Sciatic nerve (tissue), 2 donors: ENCODE data around the gene SPAG5. TPM values are rescaled to one million over a fixed set of nuclear protein-coding genes. Genes with fewer than 3 reads are reported as not detected.

Source experiments
- ATAC-seq: fragments of 200-7000 bp; cut with Tn5 transposase; one replicate; pipeline ENCODE4 v1.9.1; 2020; ENCODE audit warnings: mild to moderate bottlenecking, moderate library complexity
- DNase-seq: peaks from one replicate; pipeline ENCODE4 v3.0.0-alpha.2; 2020; ENCODE audit warnings: low spot score
- intact Hi-C: fragments of 100-400 bp; cut with DNase I; formaldehyde crosslinking; loops from one replicate; pipeline ENCODE4 v1.14.2; 2022
- total RNA-seq: library from RNA; stranded (reverse); fragmentation: NEBNext Ultra II Directional; extraction: Animal tissue kit (Norgen Biotek cat#: 25700); gene quantifications from one replicate; pipeline ENCODE4 v1.2.1, GENCODE V29; 2021
- donor health status: DM: no; HTN: no; CAD: no.
- donor health status: DM: no; HTN: no; CAD: no.

The SPAG5 gene
- total RNA-seq, 1 donor from 2014 or later, result 20.9 TPM

DNA sequence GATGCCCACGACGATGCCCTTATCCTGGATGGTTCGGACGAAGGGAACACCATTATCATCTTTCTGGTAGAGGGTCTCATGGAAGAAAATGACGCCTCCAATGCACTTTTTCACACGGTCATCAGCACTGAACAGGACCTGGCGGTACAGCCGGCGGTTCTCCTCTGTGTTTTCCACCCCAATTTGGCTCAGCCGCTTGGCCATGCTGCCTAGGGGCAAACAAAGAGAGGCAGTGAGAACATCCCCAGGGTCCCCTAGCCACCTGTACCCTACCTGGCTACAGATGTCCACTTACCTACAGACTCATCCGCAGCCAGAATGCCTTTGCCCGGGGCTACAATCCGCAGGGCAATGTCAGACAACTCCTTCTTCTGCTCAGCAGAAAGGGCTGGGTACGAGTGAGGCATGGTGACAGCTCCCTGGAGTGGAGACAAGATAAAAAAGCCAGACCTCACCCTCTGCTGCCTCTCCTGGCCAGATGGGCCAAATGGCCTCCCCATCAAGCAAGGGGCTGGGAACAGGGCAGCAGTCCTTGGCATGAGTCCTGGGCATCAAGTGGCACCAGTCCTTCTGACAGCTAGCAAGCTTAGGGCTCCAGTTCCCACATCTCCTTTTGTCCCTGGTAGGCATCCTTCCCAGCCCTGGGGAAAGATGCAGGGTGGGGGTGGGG is 23.6 kb downstream of the SPAG5 start:
- intact Hi-C loops, result no loop called here
- no peak for DNase-seq
- ATAC-seq, result no peak

DNA sequence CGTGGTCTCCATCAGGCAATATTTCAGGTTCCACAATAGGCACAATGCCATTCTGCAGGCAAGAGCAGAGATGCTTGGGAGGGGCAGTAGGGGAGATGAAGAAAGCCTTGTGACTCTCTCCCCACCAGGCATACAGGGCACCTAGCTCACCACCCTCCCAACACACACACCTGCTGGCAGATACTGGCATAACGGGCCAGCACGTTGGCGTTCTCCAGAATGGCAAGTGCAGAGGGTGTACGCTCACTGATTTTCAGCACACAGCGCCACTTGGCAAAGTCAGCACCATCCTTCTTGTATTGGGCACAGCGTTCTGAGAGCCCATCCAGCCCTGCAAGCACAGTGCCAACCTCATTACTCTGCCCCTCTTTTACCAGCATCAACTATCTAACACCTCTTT is 24.3 kb downstream of the SPAG5 start:
- intact Hi-C loops, result no loop called here
- ATAC-seq (no peak), DNase-seq (no peak)

DNA sequence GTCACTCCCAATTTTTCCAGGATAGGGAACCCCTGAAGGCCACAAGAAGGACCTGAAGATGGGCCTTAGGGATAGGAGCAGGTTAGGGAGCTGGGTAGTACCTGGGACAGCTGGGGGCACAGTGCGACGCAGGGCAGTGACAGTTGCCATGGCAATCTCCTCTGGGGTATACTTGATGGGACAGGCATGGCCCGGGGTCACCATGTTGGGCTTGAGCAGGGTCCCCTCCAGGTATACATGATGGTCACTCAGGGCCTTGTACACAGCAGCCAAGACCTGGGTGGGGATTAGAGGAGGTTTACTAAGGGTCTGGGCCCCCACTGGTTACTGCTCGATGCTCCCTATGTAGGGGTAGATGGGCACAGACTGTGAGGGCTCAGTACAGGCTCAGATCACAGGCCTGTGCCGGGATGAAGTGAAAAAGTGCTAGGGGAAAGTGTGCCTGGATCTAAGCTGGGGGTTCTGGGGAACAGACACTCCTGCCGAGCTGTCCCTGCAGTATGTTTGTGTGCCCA is 24.8 kb downstream of the SPAG5 start:
- ATAC-seq (no peak), DNase-seq (no peak)
- intact Hi-C loops, result no loop called here

DNA sequence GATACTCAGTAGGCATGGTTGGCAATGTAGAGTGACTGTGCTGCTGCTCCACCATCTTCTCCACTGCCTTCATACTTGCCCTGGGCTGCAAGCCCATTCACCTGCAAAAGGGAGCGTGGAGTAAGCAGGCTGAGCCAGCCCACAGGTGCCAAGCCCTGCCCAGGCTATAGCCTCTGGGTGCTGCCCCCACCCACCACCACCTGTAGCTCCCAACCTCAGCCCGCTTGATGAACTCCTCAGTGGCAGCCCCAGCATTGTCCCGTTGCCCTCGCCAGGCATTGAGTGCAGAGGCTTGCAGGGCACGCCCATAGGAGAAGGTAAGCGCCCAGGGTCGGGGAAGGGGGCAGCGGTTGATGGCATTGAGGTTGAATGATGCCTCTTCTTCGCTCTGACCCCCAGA is 25.3 kb downstream of the SPAG5 start:
- ATAC-seq (no peak), DNase-seq (no peak)
- intact Hi-C loops, result no loop called here

DNA sequence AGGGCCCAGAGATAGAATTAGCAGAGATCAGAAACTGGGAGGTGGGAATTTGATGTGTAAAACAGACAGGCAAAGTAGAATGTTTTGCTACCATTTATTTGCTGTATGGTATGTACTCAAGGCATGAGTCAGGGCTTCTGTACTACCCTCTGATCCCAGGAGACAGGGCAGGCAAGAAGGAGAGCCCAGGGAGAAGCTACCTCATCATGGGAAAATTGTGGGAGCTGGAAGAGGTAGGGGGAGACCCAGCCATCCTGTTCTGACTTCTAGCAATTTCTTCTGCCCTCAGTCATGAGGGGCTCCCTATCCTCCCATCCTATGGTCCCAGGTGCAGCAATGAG is 25.8 kb downstream of the SPAG5 start:
- ATAC-seq, result no peak
- no peak for DNase-seq
- intact Hi-C loops, result no loop called here

DNA sequence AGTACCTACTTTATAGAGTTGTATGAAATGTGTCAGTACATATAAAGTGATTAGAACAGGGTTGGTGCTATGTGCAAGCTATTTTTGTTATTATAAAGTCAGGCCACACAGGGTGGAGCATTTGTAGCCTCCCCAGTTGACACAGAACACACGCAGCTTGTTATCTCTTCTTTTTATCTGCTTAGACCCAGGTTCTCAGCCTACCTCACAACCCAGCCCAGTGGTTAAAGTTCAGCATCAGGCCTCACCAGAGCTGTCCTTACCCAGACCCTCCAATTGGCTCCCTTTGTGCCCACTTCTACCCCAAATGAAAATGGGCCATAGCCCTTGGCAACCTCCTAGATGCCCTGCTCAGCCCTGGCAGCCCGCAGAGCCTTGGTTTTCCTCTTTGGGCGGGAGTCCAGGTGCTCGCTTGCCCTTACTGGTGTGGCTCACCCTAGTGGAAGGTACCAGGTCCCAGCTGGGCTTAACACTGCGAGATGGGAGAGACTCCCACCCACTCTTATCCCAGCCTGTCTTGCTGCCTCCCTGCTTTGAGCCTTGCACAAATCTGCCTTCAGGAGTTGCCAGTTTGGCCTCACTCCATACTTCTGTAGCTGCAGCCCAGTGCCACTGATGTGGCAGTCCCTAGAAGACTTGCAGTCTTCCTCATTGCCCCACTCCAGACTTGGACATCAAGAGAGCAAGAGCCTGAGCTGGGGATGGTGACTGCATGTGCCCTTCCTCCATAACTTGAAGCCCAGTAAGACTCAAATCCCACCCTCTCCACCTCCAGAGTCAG is 26.4 kb downstream of the SPAG5 start:
- intact Hi-C loops, result no loop called here
- DNase-seq (no peak), ATAC-seq (no peak)

DNA sequence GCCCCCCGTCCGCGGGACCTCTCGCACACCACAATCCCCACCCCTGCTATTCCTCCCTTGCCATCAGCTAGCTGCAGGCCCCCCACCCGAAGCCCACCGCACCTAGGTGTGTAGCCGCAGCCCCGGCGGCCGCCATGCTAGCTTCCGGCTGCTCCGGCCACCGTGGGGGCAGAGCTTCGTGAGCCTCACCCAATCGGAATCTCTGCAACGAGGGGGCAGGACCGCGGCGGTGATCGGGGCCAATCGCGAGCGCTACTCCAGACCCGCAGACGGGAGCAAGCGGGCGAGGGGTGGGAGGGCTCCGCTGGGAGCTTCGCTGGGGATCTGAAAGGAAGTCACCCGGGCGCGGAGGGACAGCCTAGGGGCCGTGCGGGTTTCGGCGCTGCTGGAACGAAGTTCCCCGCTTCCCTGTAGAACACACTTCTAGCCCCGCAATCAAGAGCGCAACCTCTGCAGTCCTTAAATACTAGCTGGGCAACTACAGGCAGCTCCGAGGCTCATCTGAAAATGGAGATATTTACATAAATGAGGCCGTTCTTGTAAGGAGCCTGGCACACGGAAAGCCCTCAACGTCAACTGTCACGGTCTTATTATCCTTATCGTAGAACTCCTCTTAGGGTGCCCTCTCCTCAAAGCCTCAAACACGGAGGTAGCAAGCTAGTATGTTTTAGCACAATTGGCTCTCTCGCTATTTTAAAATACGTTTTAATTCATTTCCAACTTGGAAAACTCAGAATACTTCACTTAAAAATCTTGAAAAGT is 27.3 kb downstream of the SPAG5 start, which contains the start of gene PIGS:
Gene PIGS, minus strand, starts transcription at position 164 of the 762 bp plus-strand sequence. Its CDS starts 28 bp downstream, at position 136.
- ATAC-seq (peak; percentile 99), DNase-seq (peak; percentile 96)
- intact Hi-C loops, result no loop called here

DNA sequence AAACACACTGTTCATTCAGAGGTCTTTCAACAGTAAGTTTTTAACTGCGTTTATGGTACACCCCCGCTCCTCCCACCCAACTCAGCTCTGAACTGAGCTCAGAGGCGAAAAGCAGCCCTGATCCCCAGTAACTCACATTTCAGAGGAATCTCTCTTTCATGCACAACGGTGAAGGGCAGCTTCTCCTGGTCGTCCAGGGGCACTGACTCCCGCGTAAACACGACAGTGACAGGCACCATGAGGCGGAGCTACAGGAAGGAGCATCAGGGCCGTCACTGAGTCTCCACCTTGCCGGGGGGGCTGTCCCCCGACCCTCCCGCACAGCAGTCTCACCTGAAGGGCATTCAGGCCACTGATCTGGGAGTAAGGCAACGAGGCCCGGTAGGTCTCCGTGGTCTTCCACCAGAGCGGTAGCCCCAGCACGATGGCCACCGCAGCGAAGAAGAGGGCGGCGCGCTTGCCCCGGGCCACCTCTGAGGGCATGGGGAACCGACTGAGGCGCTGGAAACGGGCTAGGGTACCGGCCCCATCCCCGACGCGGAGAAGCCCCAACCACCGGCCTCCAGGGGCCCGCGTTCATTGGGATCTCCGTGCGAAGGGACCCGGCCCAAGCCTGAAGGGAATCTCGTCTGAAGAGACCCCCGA is 28.0 kb downstream of the SPAG5 start:
- DNase-seq (no peak), ATAC-seq (peak; percentile 41)
- intact Hi-C loops, result no loop called here

DNA sequence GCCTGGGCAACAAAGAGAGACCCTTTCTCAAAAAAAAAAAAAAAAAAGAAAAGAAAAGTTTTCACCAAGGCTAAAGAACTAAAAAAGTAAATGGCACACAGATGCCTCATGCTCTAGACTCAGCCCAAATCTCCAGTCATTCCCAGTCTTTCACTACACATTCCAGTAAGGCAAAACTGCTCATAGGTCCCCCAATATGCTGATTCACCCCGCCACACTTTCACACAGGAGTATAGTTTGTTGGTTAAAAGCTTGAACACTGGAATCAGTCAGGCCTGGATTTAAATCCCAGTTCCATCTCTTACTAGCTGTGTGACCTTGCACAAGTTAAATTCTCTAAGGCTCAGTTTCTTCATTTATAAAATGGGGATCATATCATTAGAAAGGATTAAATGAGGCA is 29.4 kb downstream of the SPAG5 start:
- ATAC-seq, result no peak
- DNase-seq, result no peak
- intact Hi-C loops, result no loop called here

DNA sequence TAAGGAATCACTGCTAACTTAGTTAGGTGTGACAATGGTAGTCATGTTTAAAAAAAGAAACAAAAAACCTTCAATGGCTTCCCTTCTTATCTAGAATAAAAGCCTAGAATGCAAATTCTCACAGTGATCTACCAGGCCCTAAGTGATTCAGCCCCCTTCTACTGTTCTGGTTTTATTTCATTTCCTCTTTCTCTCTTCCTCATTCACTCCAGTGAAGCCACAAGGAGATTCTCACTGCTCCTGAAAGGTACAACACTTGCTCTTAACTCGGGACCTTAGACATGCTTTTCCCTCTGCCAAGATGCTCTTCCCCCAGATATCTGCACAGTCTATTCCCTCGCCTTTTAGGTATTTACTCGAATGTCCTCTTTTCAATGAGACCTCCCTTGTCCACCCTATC is 31.2 kb downstream of the SPAG5 start:
- ATAC-seq, result no peak
- intact Hi-C loops, result no loop called here

DNA sequence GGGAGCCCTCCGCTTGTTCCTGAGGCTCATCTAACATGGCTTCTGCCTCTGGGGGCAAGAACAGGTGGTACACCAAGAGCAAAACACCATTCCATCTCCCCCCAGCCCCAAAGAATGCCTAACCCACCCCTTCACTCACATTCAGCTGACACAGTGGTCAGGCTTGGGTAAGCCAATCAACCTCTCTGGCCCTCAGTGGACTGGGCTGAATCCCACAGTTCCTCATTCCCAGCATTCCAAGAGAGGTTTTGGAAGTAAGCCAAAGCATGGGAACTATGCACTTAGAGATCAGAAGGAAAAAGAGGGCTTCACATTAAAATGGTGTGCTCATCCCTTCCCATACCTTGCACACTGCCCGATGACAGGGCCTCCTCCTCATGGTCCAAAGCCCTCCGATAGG is 35.4 kb downstream of the SPAG5 start:
- DNase-seq, result no peak
- intact Hi-C loops, result no loop called here

More for the DNA sequence above, 31.2 kb downstream of the SPAG5 start:
- no peak for DNase-seq

DNA sequence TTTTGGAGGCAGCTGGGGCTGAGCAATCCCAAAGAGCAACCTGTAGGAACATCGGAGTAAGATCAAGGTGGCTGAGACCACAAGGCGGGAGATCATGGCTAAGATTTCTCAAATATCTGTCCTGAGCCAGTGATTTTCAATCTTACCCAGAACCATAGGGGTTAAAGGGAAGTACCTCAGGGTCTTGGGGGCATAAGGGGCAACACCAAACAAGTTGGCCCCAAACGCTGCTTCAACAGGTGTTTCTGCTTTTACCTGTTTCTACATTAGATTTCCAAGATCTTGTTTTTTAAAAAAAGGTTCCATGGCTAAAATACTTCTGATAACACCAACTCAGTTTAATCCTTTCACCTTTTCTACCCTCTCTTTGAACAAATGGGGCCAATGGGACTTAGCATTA is 43.8 kb downstream of the SPAG5 start:
- DNase-seq, result no peak
- no peak for ATAC-seq
- intact Hi-C loops, result no loop called here

More for the DNA sequence above, 35.4 kb downstream of the SPAG5 start:
- ATAC-seq, result no peak

DNA sequence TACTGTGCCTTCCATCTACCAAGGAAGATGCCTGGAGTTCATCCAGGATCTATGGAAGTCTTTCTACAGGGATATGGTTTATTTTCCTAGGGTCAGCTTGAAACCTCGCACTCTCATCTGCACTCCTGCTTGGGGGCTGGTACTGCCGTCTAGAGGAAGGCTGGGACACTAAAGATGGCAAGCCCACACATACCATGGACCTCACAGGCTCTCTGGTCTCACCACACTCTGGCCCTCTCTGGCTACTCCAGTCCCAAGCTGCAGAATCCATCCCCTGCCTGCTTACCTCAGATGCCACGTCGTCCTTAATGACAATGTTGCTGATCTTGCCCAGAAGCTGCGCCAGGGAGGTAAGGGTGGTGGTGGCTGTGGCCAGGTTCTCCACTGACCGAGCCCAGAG is 44.3 kb downstream of the SPAG5 start:
- DNase-seq, result no peak
- intact Hi-C loops, result no loop called here
- ATAC-seq, result no peak

DNA sequence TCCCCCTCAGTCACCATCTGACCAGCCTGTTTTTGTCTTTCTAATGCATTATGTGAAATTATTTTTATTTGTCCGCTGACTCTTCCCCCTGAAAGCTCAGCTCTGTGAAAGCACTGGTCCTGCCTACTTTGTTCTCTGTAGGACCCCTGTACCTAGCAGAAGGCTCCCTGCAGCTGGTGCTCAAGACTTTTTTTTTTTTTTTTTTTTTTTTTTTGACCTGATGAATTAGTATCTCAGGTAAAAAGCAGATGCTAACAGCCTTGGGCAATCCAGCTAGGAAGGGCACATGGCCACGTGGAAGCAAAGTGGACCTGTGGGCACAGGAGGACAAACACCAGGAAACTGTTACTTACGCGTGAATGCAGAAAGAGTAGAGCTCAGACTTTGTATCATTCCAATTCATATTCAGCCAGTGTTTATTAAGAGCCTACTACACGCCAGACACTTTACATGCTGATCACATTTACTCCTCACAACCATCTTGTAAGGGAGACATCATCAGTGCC is 45.8 kb downstream of the SPAG5 start:
- intact Hi-C loops, result no loop called here
- no peak for DNase-seq
- no peak for ATAC-seq

DNA sequence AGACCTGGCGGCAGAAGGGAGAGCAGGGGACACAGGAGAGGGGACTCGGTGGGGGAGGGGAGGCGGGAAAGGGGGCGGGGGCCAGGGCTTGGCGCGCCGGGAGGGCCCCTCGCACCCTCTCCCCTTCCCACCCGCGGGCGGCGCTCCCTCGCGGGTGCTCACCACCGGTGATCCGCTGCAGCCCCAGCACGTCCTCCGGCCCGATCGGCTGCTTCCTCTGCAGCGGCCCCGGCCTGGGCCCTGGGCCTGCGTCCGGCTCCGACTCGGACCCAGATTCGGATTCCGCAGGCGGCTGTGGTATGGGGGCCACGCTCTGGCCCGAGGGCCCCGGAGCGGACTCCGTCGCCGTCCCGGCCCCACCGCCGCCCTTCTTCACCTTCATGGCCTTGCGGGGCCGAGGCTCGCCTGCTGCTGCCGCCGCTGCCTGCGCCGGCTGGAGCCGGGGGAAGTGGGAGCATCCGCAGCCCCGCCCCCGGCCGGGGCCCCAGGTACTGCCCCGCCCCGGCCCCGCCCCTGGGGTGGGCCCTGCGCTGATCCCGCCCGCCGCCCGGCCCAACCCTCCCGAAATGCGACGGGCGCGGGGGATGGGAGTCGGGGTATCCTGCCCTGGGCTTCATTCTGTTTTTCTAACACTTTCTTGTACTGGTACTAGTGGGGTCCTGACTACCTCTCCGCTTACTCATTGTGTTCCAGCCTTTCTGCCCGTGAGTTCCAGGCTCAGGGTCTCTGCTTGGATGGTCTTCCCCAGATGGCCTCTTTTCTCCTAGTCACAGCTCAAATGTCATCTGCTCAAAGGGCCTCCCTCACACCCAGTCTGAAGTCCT is 46.4 kb downstream of the SPAG5 start, which contains the start of gene UNC119:
Gene UNC119, minus strand, starts transcription at position 449 of the 824 bp plus-strand sequence. Its CDS starts 67 bp downstream, at position 382.
- intact Hi-C loops, result no loop called here
- ATAC-seq, result peak; percentile 94

DNA sequence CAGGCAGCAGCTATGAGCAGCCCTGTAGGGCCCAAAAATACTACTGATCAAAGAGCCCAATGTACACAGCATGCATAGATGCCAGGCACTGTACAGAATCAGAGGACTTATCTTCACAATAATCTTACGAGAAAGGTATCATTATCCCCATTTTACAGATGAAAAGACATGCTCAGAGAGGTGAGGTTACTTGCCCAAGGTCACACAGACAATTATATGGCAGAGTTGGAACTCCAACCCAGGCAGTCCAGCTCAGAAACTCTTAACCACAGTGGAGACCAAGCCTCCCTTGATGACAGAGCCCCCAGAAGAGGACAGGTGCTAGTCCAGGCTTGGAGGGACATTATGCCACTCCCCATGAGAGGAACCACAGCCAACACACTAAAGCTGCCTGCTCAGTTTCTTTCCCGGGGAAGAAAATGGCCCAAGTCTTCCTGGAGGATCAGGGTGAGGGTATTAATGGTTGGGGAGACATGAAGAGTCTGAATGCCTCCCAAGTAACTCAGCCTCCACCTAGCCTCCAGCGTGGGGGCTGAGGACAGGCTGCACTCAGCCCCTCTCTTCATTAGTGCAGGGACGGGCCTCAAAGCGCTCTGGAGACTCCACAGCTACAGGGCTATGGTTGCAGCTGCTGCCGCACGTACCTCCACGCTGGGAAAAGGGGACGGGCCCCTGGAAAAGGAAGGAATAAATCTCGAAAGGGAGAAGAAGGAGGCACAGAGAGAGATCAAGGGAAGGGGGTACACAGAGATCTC is 47.2 kb downstream of the SPAG5 start:
- ATAC-seq (no peak), DNase-seq (no peak)
- intact Hi-C loops, result no loop called here

More for the DNA sequence above, 46.4 kb downstream of the SPAG5 start, which contains the start of gene UNC119:
- peak; percentile 87 for DNase-seq

DNA sequence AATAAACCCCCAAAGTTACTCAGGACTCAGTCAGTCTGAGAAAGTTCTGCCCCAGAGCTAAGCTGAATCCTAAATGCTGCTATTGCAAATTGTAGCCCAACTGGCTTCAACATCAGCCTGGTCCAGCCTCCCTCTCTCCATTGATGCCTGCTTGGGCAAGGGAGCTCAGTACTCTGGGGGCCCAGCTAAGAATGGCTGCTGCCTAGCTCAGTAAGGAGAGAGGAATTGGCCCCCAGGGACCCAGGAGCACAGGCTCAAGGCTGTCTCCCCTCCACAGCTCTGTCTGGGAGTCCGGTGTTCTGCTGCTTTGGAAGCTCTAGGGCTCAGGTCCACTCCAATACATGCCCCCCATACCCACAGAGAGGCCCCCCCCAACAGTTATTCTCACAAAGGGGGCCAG is 48.0 kb downstream of the SPAG5 start:
- DNase-seq (no peak), ATAC-seq (no peak)
- intact Hi-C loops, result no loop called here
